TTC549 (cell line): Measurements from ENCODE around the gene EXOC5.

Experiments
- FAIRE-seq: peaks from 2 replicates; lab custom pipeline; 2012; peaks lifted over from hg19 to GRCh38; lab: Jason Lieb, UNC

EXOC5 gene

GRCh38 chr14:57161583-57162234 lies 107.0 kb downstream of the EXOC5 start:
- FAIRE-seq, result no peak

DNA sequence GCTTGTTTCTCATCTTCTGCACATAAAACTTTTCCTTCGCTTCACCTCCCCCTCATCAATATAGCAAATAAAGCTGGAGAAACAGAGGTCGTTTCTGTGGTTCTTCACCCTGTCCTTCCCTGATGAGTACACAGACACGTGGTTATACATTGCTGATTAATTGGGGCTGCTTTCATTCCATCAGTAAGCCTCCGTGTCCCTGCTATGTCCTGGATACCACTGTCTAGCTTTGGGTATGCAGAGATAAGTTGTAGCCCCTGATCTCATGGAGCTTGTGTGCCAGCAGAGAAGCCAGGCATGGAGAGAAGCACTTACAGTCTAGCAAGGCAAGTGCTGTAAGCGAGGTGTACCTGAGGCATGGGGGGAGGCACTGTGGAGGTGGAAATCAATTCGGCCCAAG lies 108.4 kb downstream of the EXOC5 start:
- no peak for FAIRE-seq

- no peak for FAIRE-seq
Observed at GRCh38 chr14:57153286-57153685, 115.4 kb downstream of the EXOC5 start.
